COLO668 (cell line): ENCODE results near the gene PDGFRB.

Experiments
- DNase-seq: peaks from one replicate; lab custom pipeline; 2025; ENCODE audit not compliant: unreplicated experiment; lab: John Stamatoyannopoulos, UW

The PDGFRB gene

GRCh38 chr5:150147670-150148069 lies 8.0 kb downstream of the PDGFRB start:
- no peak for DNase-seq

DNA sequence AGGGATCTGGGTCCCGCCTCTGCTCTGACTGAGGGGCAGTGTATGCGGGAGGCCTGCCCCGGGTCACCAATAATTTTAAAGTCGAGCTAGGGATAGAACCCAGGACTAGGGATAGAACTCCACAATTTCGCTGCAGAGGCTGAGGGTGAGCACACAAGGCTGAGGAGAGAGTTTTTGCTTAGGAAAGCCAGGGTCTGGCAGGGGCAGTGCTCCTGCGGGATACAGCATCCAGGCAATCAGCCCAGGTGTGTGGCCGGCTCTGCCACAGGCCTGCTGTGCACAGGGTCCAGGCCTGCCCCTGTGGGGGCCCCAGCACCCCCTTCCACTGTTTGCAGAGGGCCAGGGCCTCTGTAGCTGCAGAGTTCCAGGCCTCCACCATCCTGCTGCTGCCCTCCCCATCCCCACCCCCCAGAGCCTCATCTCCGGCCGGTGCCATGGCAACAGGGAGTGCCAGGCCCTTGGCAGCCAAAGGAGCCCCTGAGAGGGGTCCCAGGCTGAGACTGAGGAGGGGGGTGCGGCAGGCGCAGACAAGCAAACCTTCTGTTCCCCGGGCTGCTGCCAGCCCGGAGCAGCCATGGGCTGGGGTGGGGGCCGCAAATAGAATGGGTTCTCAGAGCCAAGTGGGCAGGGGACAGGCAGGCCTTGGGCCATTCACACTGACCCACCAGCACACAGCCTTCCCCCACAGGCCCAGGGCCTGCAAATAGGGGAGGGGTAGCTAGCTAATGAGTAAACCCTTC lies 8.6 kb downstream of the PDGFRB start:
- no peak for DNase-seq

DNA sequence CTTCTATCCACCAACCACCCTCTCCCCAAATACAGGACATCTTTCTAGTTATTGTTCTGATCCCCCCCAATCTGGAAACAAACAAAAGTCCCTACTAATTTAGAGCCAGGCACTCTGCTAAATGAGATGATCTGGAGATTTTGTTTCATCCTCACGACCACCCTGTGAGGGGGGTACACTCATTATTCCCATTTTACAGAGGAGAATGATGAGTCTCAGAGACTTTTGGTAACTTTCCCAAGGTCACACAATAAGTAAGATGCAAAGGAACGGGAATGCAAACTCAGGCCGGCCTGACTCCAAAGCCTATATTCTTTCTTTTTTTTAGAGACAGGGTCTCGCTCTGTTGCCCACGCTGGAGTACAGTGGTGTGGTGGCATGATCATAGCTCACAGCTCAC lies 9.4 kb downstream of the PDGFRB start:
- no peak for DNase-seq

GRCh38 chr5:150144879-150145278 lies 10.8 kb downstream of the PDGFRB start:
- no peak for DNase-seq

DNA sequence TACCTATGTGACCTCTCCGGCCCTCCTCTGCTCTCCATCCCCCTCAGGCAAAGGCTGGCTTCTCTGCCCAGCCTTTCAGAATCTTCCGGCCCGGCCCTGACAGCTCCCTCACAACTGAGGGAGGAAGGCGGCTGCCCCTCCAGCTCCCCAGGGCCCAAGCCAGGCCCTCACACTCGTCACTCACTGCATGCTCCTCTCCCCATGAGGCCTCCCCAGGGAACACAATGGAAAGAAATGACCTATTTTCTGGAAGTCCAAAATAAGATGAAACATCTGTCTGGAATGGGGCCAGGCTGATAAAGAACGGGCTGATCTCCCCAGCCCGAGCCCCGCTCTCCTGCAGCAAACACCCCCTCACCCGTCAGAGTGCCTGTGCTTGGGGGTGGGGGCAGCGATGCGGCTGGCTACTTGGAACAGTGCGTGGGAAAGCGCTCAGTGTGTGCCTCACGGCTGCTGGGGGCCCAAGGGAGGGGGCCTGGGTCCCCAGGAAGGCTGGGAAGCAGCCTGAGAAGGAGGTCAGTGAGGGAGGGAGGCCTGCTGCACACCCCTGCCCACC lies 11.3 kb downstream of the PDGFRB start:
- no peak for DNase-seq

GRCh38 chr5:150143350-150144245 lies 12.0 kb downstream of the PDGFRB start:
- DNase-seq: no peak

GRCh38 chr5:150142959-150143349 lies 12.7 kb downstream of the PDGFRB start:
- no peak for DNase-seq

GRCh38 chr5:150142185-150142958 lies 13.3 kb downstream of the PDGFRB start:
- DNase-seq: no peak

GRCh38 chr5:150141544-150142184 lies 14.0 kb downstream of the PDGFRB start:
- no peak for DNase-seq

DNA sequence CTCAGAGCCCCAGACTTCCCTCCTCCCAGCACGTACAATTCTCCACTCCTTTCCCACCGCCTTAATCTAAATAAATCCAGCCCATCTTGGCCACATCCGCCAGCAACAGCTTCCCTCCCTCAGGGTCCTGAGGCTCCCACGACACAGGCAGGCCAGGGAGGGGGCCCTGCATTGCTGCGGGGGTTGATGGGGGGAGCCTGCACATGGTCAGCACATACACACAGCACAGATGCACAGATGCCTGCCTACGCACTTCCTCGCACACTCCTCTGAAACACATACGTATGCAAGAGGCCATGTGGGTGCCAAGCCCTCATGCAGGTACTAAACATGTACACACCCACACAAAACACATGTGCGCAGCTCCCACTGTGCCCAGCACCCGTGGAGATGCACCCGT lies 14.8 kb downstream of the PDGFRB start:
- no peak for DNase-seq

DNA sequence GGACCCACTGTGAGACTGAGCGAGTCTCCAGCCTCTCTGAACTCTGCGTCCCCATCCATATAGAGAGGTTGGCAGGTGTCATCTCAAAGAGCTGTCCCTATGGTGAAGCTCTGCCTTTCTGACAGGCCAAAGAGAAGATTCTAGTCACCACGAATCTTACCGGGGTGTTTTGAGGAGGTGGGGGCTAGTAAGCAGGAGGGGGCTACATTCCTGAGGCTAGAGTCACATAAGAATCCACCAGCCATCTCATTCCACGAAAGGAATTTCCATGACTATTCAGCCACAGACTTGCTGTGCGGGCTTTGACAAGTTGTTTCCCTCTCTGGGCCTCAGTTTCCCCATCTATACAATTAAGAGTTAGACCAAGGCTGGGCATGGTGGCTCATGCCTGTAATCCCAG lies 16.3 kb downstream of the PDGFRB start:
- no peak for DNase-seq

DNA sequence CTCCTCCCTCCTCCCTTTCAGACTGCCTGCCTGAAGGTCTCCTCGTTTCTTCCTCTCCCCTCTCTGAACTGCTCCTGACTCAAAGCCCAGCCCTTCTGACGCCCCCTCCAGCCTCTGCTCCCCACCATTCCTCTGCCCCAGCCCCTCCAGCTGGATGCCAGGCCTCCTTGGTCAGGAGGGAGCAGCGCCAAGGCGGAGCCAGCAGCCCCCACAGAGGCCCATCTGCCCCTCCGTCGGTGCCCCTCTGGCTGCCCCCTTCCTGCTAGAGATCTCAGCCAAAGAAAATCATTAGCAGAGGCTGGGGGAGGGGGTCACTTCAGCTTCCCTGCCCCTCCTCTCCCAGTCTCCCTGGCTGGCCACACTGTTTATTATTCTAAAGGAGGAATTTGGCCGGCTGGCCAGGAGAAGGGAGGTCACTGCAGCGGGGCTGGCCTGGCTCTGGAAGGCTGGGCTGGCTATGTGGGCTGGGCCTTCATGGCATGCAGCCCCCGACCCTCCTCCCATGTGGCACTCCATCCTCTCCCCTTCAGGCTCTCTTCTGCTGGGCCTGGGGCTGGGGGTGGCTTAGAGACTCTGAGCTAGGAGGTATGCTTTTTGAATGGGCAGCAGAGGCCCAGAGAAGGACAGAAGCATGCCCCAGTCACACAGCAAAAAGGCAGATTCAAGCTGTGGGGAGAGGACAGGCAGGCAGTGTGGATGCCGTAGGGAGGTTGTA lies 16.9 kb downstream of the PDGFRB start:
- DNase-seq: no peak

DNA sequence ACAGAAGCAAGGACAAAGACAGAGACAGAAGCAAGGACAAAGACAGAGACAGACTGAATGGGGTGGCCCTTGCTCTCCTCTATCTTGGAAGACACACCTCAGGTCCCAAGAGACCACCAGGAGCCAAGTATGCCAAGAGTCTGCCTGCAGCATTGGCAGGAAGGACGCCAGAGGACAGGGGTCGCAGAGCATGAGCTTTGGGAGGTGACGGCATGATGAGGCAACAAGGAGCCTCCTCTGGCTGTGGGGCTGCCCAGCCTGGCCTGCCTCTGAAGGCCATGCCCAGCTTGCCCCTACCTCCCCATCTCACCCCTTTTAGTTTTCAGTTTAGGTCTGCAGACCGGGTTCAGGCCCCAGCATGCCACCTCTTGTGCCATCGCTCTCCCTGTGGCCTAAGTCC lies 17.6 kb downstream of the PDGFRB start:
- DNase-seq: no peak

DNA sequence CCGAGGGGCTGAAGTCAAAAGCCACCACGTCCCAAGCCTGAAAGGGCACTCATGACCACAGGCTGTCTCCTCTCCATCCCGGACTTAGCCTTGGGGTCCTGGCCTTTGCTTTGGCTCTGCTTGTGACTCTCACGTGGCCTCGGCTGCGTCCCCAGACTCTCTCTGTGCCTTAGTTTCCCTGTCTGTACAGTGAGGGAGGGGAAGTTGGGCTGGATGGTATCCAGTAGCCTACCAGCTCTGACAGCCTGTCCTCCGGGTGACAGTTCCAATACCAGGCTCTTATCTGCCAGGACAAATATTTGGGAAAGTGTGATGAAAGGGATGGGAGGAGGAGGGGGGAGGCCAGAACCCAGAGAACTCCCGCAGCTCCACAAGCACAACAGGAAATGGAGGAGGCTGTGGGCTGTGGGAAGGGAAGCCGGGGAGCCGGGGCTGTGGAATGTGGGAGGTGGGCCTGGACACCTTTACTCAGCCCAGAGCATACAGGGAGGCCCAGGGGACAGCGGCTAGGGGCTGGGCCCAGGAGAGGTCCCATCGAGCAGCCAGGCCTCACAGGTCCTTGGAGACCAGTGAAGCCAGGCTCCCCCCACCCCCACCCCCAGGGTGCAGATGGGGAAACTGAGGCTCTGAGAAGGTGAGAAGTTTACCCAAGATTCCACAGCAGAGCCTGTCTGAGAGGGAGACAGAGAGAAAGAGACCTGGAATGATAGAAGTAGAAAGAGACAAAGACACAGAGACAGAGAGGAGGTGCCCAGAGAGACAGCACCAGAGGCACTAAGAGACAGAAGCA lies 18.3 kb downstream of the PDGFRB start:
- DNase-seq: no peak

DNA sequence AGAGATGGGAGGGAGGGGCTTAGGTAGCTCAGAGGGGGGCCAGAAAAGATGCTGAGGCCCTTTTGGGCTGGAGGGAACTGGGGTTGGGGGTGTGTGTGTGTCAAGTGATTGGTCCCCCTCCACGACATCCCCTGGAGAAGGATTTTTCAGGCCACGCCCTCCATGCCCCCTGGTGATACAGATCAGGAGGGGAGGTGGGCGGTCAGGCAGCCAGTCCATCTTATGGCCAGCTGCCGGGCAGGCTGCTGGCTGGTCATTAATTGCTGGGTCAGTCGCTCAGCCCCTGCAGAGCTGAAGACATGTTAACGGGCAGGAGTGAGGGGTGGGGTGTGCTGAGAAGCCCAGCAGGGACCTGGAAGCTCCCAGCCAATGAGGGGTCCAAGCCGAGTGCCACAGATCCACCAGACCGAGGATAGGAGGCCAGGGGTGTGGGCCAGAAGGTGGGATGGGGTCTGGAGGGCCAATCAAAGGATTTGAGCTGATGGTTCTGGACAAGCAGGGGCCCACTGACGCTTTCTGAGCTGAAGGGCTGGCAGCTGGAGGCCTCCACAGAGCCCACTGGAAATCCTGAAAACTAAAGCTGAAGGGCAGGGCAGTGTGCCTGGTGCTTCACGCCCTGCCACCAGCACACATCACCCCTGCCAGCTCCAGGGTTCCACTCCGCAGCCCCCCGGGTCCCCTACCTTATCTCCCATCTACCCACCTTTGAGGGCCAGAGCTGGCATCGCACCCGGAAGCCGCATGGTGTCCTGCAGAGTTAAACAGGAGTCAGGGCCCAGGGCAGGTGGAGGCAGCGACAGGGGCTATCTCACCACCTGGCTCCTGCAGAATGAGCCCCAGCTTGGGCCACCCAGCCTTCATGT lies 19.1 kb downstream of the PDGFRB start:
- DNase-seq: no peak

DNA sequence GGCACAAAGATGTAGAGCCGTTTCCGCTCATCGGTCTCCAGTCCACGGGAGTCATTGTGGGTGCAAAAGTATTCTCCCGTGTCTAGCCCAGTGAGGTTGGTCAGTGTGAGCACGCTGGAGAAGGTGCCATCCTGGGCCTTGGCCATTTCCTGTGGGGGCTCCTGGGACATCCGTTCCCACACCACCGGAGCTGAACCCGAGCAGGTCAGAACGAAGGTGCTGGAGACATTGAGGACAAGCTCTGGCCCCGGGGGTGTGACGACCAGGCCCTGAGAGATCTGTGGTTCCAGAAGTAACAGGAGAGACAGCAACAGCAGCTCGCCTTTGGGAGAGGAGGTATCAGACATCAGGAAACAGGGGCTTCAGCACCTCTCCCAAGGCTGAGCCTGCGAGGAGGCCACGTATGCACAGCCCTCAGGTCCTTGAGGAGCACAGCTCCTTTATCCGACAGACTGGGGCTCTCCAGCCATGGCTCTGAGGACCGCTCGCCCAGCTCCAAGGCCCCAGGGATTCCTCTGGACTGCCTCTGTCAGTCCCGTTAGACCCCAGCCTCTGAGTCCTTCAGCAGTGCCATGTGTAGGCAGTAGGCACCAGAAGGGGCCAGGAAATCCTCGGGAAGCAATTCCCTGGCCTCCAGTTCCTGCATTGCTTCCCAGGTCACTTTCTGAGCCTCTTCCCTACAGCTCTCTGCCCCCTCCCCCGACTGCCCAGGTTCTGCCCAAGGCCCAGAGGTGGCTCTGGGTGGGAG lies 19.9 kb downstream of the PDGFRB start:
- DNase-seq: no peak

GRCh38 chr5:150134198-150134588 lies 21.5 kb downstream of the PDGFRB start:
- DNase-seq: no peak
